VCaP (cell line): Measurements from ENCODE around the gene GUCA2A.

Experiments
- H3K27ac ChIP-seq: fragments of 450-650 bp; 2 replicates; pipeline ENCODE4 v1.5.1; 2017
- CTCF ChIP-seq: fragments of 450-650 bp; conservative IDR thresholded peaks from 2 replicates; pipeline ENCODE4 v1.5.1; 2017; ENCODE audit warnings: mild to moderate bottlenecking, moderate library complexity

Gene GUCA2A

GRCh38 chr1:42137766-42138165, 26.8 kb downstream of the GUCA2A start:
- no peak for TF ChIP-seq CTCF
- H3K27ac ChIP-seq, result no peak overlapping the region

GRCh38 chr1:42136466-42136865, 28.1 kb downstream of the GUCA2A start:
- H3K27ac ChIP-seq, result no peak overlapping the region
- no peak for TF ChIP-seq CTCF

GRCh38 chr1:42135426-42135825, 29.1 kb downstream of the GUCA2A start:
- no peak for TF ChIP-seq CTCF
- no peak overlapping the region for H3K27ac ChIP-seq

- no peak for TF ChIP-seq CTCF
- H3K27ac ChIP-seq, result no peak overlapping the region
Measured at GRCh38 chr1:42133809-42134526, 30.6 kb downstream of the GUCA2A start.

GRCh38 chr1:42133390-42133789, 31.2 kb downstream of the GUCA2A start:
- no peak overlapping the region for H3K27ac ChIP-seq
- TF ChIP-seq CTCF, result no peak

- no peak for TF ChIP-seq CTCF
- no peak overlapping the region for H3K27ac ChIP-seq
Measured at GRCh38 chr1:42130061-42130660, 34.4 kb downstream of the GUCA2A start.

- H3K27ac ChIP-seq, result no peak overlapping the region
- TF ChIP-seq CTCF, result no peak
Measured at GRCh38 chr1:42128964-42129363, 35.6 kb downstream of the GUCA2A start.
